ENCODE results near the gene MAP3K9.

MAP3K9 gene

DNA sequence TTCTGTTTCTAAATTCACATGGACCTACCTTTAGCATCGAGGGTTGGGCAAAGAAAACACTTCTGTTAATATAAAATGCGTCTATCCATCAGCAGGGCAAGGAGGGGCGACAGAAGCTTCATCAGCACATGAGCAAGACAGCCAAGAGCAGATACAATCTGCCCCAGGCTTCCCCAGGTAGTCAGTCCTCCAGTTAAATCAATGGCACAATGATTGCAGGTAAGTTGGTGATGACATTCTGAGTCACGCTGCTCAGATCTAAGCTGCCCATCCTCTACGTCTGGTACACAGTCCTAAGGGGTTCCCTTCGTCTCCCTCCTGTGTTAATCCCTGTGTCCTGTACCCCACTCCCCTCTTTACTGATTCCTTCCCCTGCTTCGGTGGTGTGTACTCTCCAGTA is 38.8 kb downstream of the MAP3K9 start:
- peak; percentile 18 to 19 for DNase-seq
- no peak overlapping the region for H2BK5ac ChIP-seq (ENCODE audit: low read depth, low read length, poor library complexity)
- H3K4ac ChIP-seq (ENCODE audit: low read depth, low read length), result no peak overlapping the region
- H4K12ac ChIP-seq (ENCODE audit: low read depth, low read length), result no peak overlapping the region
- H3K79me1 ChIP-seq (ENCODE audit: low read length), result no peaks in the 10 kb centered on the region
- no peak overlapping the region for H3K9ac ChIP-seq (ENCODE audit: low read length)
- no peaks in the 10 kb centered on the region for H3K9me3 ChIP-seq (ENCODE audit: insufficient read depth, low read depth, low read length)
- peaks cover 3 to 6% of the 10 kb centered on the region in 2 experiments for H3K4me1 ChIP-seq (ENCODE audit: control insufficient read depth in 1 of 2, insufficient read depth in 2 of 2, low read length in 2 of 2)
- H3K27me3 ChIP-seq (ENCODE audit: insufficient read depth, low read length), result no peaks in the 10 kb centered on the region
- H2BK12ac ChIP-seq (ENCODE audit: low read length), result no peak overlapping the region
- H3K4me2 ChIP-seq (ENCODE audit: low read length), result no peak overlapping the region
- H3K18ac ChIP-seq (ENCODE audit: low read length), result no peak overlapping the region
- H3K23ac ChIP-seq (ENCODE audit: low read length), result no peak overlapping the region
- no peak overlapping the region for H4K91ac ChIP-seq (ENCODE audit: low read depth, low read length)
- H2AFZ ChIP-seq (ENCODE audit: insufficient read depth, low read length, poor library complexity), result no peak overlapping the region
- no CpG with 5 or more reads among the region's 7 CpGs for WGBS (ENCODE audit: extremely low coverage, insufficient coverage, insufficient read length)
- H2AK5ac ChIP-seq (ENCODE audit: low read length), result no peak overlapping the region
- H3K79me2 ChIP-seq (ENCODE audit: control insufficient read depth, insufficient read depth, low read length, poor library complexity), result no peaks in the 10 kb centered on the region
- no peak overlapping the region for H3K4me3 ChIP-seq (ENCODE audit: low read depth, low read length)
- no peak overlapping the region for H3K27ac ChIP-seq (ENCODE audit: low read depth, low read length)
- no peaks in the 10 kb centered on the region for H3K36me3 ChIP-seq (ENCODE audit: control insufficient read depth in 1 of 2, insufficient read depth in 2 of 2, low read length in 2 of 2)
- no peak overlapping the region for H4K8ac ChIP-seq (ENCODE audit: low read depth, low read length)
- H2BK120ac ChIP-seq (ENCODE audit: insufficient read depth, low read length, poor library complexity), result no peak overlapping the region
- H3K14ac ChIP-seq (ENCODE audit: low read length), result no peak overlapping the region

DNA sequence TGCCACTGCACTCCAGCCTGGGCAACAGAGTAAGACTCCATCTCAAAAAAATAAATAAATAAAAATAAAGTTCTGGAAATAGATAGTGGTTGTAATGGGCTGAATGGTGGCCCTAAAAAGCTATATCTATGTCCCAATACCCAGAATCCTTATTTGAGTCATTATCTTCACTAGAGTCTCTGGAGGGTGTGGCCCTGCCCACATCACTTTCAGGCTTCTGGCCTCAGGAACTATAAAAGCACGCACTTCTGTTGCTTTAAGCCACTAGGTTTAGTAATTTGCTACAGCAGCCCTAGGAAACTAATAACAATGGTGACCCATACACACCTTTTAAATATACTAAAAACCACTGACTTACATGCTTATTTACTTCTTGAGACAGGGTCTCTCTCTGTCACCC is 49.9 kb downstream of the MAP3K9 start:
- Histone ChIP-seq H4K91ac (ENCODE audit: low read depth, low read length) (no peak overlapping the region), H3K79me1 (ENCODE audit: low read length) (no peaks in the 10 kb centered on the region), H3K4me2 (ENCODE audit: low read length) (no peak overlapping the region), H3K4me1 (ENCODE audit: control insufficient read depth in 1 of 2, insufficient read depth in 2 of 2, low read length in 2 of 2) (peaks cover 4 to 7% of the 10 kb centered on the region in 2 experiments), H3K27me3 (ENCODE audit: insufficient read depth, low read length) (no peaks in the 10 kb centered on the region), H2AFZ (ENCODE audit: insufficient read depth, low read length, poor library complexity) (no peak overlapping the region), H2BK12ac (ENCODE audit: low read length) (no peak overlapping the region), H3K4ac (ENCODE audit: low read depth, low read length) (no peak overlapping the region), H3K9ac (ENCODE audit: low read length) (no peak overlapping the region), H3K27ac (ENCODE audit: low read depth, low read length) (no peak overlapping the region), H2BK120ac (ENCODE audit: insufficient read depth, low read length, poor library complexity) (no peak overlapping the region), H3K14ac (ENCODE audit: low read length) (no peak overlapping the region), H3K36me3 (ENCODE audit: control insufficient read depth in 1 of 2, insufficient read depth in 2 of 2, low read length in 2 of 2) (peaks cover 5 to 6% of the 10 kb centered on the region in 2 experiments), H3K23ac (ENCODE audit: low read length) (no peak overlapping the region), H3K18ac (ENCODE audit: low read length) (no peak overlapping the region), H4K8ac (ENCODE audit: low read depth, low read length) (no peak overlapping the region), H3K79me2 (ENCODE audit: control insufficient read depth, insufficient read depth, low read length, poor library complexity) (no peaks in the 10 kb centered on the region), H2AK5ac (ENCODE audit: low read length) (no peak overlapping the region), H2BK5ac (ENCODE audit: low read depth, low read length, poor library complexity) (no peak overlapping the region), H3K9me3 (ENCODE audit: insufficient read depth, low read depth, low read length) (no peaks in the 10 kb centered on the region), H4K12ac (ENCODE audit: low read depth, low read length) (no peak overlapping the region), H3K4me3 (ENCODE audit: low read depth, low read length) (no peak overlapping the region)
- peak in 1 of 2 donors; percentile 1 for DNase-seq
- no CpG with 5 or more reads among the region's 1 CpG for WGBS (ENCODE audit: extremely low coverage, insufficient coverage, insufficient read length)

DNA sequence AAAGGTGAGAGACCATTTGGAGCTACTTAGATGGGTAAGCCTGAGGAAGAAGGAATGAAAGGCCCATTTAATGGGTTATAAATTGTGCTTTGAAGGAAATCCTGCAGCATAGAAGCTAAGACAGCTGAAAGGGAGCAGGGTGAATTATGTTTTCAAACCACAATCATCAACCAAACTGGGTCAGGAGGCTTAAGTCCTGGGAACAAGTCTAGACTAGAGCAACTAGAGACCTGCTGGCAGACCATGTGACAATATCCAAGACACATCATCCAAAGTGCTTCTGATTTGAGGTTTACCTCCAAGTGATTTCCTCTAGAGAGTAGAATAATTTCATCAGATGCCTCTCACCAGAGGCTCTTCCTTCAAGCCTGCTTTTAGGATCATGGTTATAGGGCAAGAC is 53.7 kb downstream of the MAP3K9 start:
- Histone ChIP-seq H4K12ac (ENCODE audit: low read depth, low read length) (no peak overlapping the region), H3K14ac (ENCODE audit: low read length) (no peak overlapping the region), H3K4ac (ENCODE audit: low read depth, low read length) (no peak overlapping the region), H2BK5ac (ENCODE audit: low read depth, low read length, poor library complexity) (no peak overlapping the region), H2AK5ac (ENCODE audit: low read length) (no peak overlapping the region), H3K23ac (ENCODE audit: low read length) (no peak overlapping the region), H3K9me3 (ENCODE audit: insufficient read depth, low read depth, low read length) (no peaks in the 10 kb centered on the region), H3K27ac (ENCODE audit: low read depth, low read length) (no peak overlapping the region), H3K18ac (ENCODE audit: low read length) (no peak overlapping the region), H3K79me1 (ENCODE audit: low read length) (no peaks in the 10 kb centered on the region), H3K79me2 (ENCODE audit: control insufficient read depth, insufficient read depth, low read length, poor library complexity) (no peaks in the 10 kb centered on the region), H3K36me3 (ENCODE audit: control insufficient read depth in 1 of 2, insufficient read depth in 2 of 2, low read length in 2 of 2) (peaks cover 2 to 14% of the 10 kb centered on the region in 2 experiments), H2AFZ (ENCODE audit: insufficient read depth, low read length, poor library complexity) (no peak overlapping the region), H3K4me3 (ENCODE audit: low read depth, low read length) (no peak overlapping the region), H2BK12ac (ENCODE audit: low read length) (no peak overlapping the region), H4K8ac (ENCODE audit: low read depth, low read length) (no peak overlapping the region), H3K27me3 (ENCODE audit: insufficient read depth, low read length) (no peaks in the 10 kb centered on the region), H3K4me2 (ENCODE audit: low read length) (no peak overlapping the region), H4K91ac (ENCODE audit: low read depth, low read length) (no peak overlapping the region), H3K4me1 (ENCODE audit: control insufficient read depth in 1 of 2, insufficient read depth in 2 of 2, low read length in 2 of 2) (peaks cover 9 to 16% of the 10 kb centered on the region in 2 experiments), H3K9ac (ENCODE audit: low read length) (no peak overlapping the region), H2BK120ac (ENCODE audit: insufficient read depth, low read length, poor library complexity) (no peak overlapping the region)
- DNase-seq, result no peak

DNA sequence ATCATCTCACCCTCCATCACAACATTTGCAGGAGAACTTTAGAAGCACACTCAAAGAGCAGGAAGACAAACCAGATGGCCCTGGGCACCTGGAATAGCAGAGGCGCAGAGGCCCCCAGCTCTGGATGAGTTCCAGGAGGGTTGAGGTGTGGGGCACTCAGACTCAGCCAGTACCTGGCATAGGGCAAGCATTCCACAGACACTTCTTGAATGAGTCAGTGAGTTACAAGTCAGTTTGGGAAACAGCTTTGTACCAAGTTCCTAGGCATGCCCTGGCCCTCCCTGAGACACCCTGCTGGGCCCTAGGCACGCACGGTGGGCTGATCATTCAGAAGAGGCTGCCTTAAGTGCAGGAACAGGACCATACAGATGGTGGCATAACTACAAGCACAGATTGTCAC is 54.3 kb downstream of the MAP3K9 start:
- Histone ChIP-seq H3K18ac (ENCODE audit: low read length) (no peak overlapping the region), H4K91ac (ENCODE audit: low read depth, low read length) (no peak overlapping the region), H3K79me1 (ENCODE audit: low read length) (no peaks in the 10 kb centered on the region), H3K9me3 (ENCODE audit: insufficient read depth, low read depth, low read length) (no peaks in the 10 kb centered on the region), H3K4me1 (ENCODE audit: control insufficient read depth in 1 of 2, insufficient read depth in 2 of 2, low read length in 2 of 2) (peaks cover 9 to 16% of the 10 kb centered on the region in 2 experiments), H3K14ac (ENCODE audit: low read length) (no peak overlapping the region), H3K4me2 (ENCODE audit: low read length) (no peak overlapping the region), H3K23ac (ENCODE audit: low read length) (no peak overlapping the region), H2AK5ac (ENCODE audit: low read length) (no peak overlapping the region), H2BK120ac (ENCODE audit: insufficient read depth, low read length, poor library complexity) (no peak overlapping the region), H3K27me3 (ENCODE audit: insufficient read depth, low read length) (no peaks in the 10 kb centered on the region), H3K79me2 (ENCODE audit: control insufficient read depth, insufficient read depth, low read length, poor library complexity) (no peaks in the 10 kb centered on the region), H2BK12ac (ENCODE audit: low read length) (no peak overlapping the region), H4K12ac (ENCODE audit: low read depth, low read length) (no peak overlapping the region), H3K27ac (ENCODE audit: low read depth, low read length) (no peak overlapping the region), H3K9ac (ENCODE audit: low read length) (no peak overlapping the region), H2AFZ (ENCODE audit: insufficient read depth, low read length, poor library complexity) (no peak overlapping the region), H4K8ac (ENCODE audit: low read depth, low read length) (no peak overlapping the region), H3K4me3 (ENCODE audit: low read depth, low read length) (no peak overlapping the region), H2BK5ac (ENCODE audit: low read depth, low read length, poor library complexity) (no peak overlapping the region), H3K36me3 (ENCODE audit: control insufficient read depth in 1 of 2, insufficient read depth in 2 of 2, low read length in 2 of 2) (peaks cover 2 to 12% of the 10 kb centered on the region in 2 experiments), H3K4ac (ENCODE audit: low read depth, low read length) (no peak overlapping the region)
- WGBS (ENCODE audit: extremely low coverage, insufficient coverage, insufficient read length), result no CpG with 5 or more reads among the region's 3 CpGs
- peak in 1 of 2 donors; percentile 8 for DNase-seq
